ENCODE data around the gene ITPR2.
A peak's percentile ranks its signal among the peaks of the same experiment; 100 is the strongest.

Gene ITPR2

GRCh38 chr12:26406813-26407212 lies 426.2 kb downstream of the ITPR2 start:
- TF ChIP-seq, protein P1, sequence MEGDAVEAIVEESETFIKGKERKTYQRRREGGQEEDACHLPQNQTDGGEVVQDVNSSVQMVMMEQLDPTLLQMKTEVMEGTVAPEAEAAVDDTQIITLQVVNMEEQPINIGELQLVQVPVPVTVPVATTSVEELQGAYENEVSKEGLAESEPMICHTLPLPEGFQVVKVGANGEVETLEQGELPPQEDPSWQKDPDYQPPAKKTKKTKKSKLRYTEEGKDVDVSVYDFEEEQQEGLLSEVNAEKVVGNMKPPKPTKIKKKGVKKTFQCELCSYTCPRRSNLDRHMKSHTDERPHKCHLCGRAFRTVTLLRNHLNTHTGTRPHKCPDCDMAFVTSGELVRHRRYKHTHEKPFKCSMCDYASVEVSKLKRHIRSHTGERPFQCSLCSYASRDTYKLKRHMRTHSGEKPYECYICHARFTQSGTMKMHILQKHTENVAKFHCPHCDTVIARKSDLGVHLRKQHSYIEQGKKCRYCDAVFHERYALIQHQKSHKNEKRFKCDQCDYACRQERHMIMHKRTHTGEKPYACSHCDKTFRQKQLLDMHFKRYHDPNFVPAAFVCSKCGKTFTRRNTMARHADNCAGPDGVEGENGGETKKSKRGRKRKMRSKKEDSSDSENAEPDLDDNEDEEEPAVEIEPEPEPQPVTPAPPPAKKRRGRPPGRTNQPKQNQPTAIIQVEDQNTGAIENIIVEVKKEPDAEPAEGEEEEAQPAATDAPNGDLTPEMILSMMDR (conservative IDR thresholded peaks at IDR 0.05; ENCODE audit: low read depth) = no peak
- no peak for DNase-seq (ENCODE audit: low spot score)
- no peak overlapping the region for H3K27ac ChIP-seq
- POLR2A ChIA-PET (ENCODE audit: low non-redundant PET) = no interaction called here
- CTCF ChIA-PET = interaction anchor here (0.7 kb wide), 1 partner anchor 107 kb away, joined by 3 read pairs; no protein-coding TSS in a partner anchor

GRCh38 chr12:26406391-26406790 lies 426.6 kb downstream of the ITPR2 start:
- ChIA-PET CTCF (interaction anchor here (0.7 kb wide), 2 partner anchors 108 to 276 kb away, joined by 3 to 4 read pairs; no protein-coding TSS in a partner anchor), POLR2A (ENCODE audit: low non-redundant PET) (no interaction called here)
- TF ChIP-seq, protein P1 (conservative IDR thresholded peaks at IDR 0.05; ENCODE audit: low read depth) = no peak
- H3K27ac ChIP-seq = no peak overlapping the region
- no peak for DNase-seq (ENCODE audit: low spot score)

DNA sequence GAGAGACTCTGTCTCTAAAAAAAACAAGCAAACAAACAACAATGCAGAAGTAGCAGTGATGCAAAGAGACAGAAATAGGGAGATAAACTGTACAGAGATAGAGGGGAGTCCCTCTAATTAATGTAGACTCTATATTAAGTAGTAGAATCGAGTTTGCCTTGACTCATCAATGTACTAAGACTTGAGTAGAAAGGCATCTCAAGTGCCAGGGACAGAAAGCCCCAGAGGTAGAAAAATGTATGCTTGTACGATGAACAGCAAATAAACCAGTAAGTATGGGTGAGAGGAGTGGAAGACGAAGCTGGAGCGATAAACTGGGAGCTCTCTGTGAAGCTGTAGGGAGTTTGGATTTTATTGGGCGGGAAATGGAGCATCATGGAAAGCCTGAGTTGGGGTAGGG lies 429.4 kb downstream of the ITPR2 start:
- TF ChIP-seq, protein P1 (conservative IDR thresholded peaks at IDR 0.05; ENCODE audit: low read depth) = no peak
- POLR2A ChIA-PET (ENCODE audit: low non-redundant PET) = no interaction called here
- DNase-seq (ENCODE audit: low spot score) = no peak
- CTCF ChIA-PET = interaction anchor here (1.7 kb wide), 1 partner anchor 285 kb away, joined by 6 read pairs; no protein-coding TSS in a partner anchor
- H3K27ac ChIP-seq = no peak overlapping the region

DNA sequence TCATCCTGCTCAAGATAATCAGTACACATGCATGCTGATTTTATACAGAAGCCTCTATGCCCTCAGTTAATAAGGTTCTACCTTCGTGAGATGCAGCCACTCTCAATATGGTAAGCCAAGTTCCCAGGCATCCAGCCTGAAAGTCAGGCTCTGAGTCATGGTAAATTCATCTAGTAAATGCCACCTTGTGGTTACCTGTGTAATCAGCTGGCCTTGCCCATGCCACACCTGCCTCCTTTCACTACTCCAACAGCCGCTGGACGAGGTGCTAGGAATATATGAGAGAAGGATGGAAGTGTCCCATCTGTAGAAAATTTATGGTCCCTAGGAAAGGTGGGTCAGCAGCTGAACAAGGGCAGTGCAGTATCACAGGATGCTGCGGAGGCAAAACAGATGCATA lies 430.3 kb downstream of the ITPR2 start:
- ChIA-PET CTCF (interaction anchor here (0.6 to 1.7 kb wide), 5 partner anchors 17 to 310 kb away, joined by 3 to 6 read pairs (median 4); no protein-coding TSS in a partner anchor), POLR2A (ENCODE audit: low non-redundant PET) (no interaction called here)
- no peak overlapping the region for H3K27ac ChIP-seq
- TF ChIP-seq, protein P1 (conservative IDR thresholded peaks at IDR 0.05; ENCODE audit: low read depth) = no peak
- peak; percentile 85 for DNase-seq (ENCODE audit: low spot score)

DNA sequence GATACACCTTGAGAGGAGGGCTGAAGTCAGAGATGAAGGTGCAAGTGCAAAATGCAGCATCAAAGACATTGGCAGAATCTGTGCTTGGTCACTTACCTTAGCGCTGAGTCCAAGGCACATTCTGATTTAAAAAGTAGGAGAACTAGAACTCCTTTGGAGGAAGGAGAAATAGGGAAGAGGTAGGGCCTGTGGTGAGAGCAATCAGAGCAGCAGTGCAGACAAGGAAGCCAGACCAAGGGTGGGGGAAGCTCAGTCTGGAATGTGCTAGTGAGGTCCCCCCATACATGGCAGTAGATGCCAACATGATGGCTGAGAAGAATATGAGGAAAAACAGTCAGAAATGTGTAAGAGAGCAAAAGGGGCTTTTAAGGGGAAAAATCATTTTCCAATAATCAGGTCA lies 431.1 kb downstream of the ITPR2 start:
- TF ChIP-seq, protein P1 (conservative IDR thresholded peaks at IDR 0.05; ENCODE audit: low read depth) = no peak
- no peak overlapping the region for H3K27ac ChIP-seq
- no peak for DNase-seq (ENCODE audit: low spot score)
- ChIA-PET POLR2A (ENCODE audit: low non-redundant PET) (no interaction called here), CTCF (interaction anchor here (0.6 to 0.7 kb wide), 3 partner anchors 246 to 309 kb away, joined by 3 to 4 read pairs (median 4); no protein-coding TSS in a partner anchor)

DNA sequence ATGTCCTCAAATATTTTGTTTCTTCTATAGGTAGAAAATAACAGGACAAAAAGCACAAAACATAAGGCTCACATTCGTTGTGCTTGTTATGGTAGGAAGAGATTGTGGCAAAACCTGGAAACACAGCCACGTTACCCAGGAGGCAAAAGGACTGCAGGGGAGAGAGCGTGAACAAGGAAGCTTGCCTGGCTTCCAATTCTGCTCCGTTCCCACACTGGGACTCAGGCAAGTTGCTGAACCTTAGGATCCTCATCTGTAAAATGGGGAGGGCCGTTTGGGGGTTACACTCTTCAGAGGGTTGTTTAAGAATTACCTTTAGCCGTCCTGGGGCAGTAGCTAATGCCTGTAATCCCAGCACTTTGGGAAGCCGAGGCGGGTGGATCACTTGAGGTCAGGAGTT lies 432.4 kb downstream of the ITPR2 start:
- TF ChIP-seq, protein P1 (conservative IDR thresholded peaks at IDR 0.05; ENCODE audit: low read depth) = no peak
- no peak overlapping the region for H3K27ac ChIP-seq
- CTCF ChIA-PET = interaction anchor here (0.6 to 0.7 kb wide), 2 partner anchors 16 to 926 kb away, joined by 3 to 4 read pairs; no protein-coding TSS in a partner anchor
- POLR2A ChIA-PET (ENCODE audit: low non-redundant PET) = no interaction called here
- no peak for DNase-seq (ENCODE audit: low spot score)

Data from RWPE1 (cell line).